ENCODE measurements around the gene DDIT3.

DDIT3 gene

GRCh38 chr12:57539134-57539768, 18.9 kb upstream of the DDIT3 start:
- H4K20me1 ChIP-seq (ENCODE audit: control insufficient read depth, insufficient read depth, low read depth, low read length), result no peaks in the 10 kb centered on the region
- no peaks in the 10 kb centered on the region for H3K9me3 ChIP-seq (ENCODE audit: control insufficient read depth, insufficient read depth, low read length)
- H3F3A ChIP-seq (ENCODE audit: control insufficient read depth, insufficient read depth), result peaks cover 3% of the 10 kb centered on the region; the same call in 1 of the 2 replicates
- H3K4me2 ChIP-seq (ENCODE audit: low read length), result no peak overlapping the region
- H3K9me2 ChIP-seq (replicated peaks; ENCODE audit: control insufficient read depth, low read length), result no peaks in the 10 kb centered on the region
- H3K36me3 ChIP-seq (ENCODE audit: control insufficient read depth, low read length), result peaks cover 29% of the 10 kb centered on the region
- no peak overlapping the region for H3K27ac ChIP-seq (ENCODE audit: low read depth, low read length)
- no peak overlapping the region for H3K4me3 ChIP-seq (ENCODE audit: low read length)
- TF ChIP-seq EZH2phosphoT487 (IDR thresholded peaks at IDR 0.05; ENCODE audit: borderline replicate concordance, low read length), result no peak
- TF ChIP-seq, protein P1, sequence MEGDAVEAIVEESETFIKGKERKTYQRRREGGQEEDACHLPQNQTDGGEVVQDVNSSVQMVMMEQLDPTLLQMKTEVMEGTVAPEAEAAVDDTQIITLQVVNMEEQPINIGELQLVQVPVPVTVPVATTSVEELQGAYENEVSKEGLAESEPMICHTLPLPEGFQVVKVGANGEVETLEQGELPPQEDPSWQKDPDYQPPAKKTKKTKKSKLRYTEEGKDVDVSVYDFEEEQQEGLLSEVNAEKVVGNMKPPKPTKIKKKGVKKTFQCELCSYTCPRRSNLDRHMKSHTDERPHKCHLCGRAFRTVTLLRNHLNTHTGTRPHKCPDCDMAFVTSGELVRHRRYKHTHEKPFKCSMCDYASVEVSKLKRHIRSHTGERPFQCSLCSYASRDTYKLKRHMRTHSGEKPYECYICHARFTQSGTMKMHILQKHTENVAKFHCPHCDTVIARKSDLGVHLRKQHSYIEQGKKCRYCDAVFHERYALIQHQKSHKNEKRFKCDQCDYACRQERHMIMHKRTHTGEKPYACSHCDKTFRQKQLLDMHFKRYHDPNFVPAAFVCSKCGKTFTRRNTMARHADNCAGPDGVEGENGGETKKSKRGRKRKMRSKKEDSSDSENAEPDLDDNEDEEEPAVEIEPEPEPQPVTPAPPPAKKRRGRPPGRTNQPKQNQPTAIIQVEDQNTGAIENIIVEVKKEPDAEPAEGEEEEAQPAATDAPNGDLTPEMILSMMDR (IDR thresholded peaks at IDR 0.05; ENCODE audit: low read depth, low read length, poor library complexity, severe bottlenecking), result no peak
- no peaks in the 10 kb centered on the region for H3K27me3 ChIP-seq (ENCODE audit: control insufficient read depth, low read length)
- no peaks in the 10 kb centered on the region for H3K4me1 ChIP-seq (ENCODE audit: control insufficient read depth, low read length)
- H3K79me2 ChIP-seq (ENCODE audit: control insufficient read depth, low read length), result peaks cover 7% of the 10 kb centered on the region

DNA sequence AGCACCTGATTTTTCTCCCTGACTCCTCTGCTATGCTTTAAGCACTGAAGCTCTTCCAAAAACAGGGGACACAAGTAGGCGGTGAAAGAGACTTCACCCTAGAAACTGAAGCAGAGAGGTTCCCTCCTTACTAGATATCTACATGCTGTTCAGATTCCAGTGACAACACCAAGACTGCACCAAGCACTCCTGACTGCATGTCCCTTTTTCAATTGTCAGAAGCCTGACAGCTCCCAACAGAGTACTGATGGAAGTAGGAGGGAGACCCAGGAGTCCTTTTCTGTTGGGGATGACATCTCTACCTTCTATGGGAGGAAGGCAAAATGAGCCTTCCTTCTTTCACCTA, 16.3 kb upstream of the DDIT3 start:
- no peak overlapping the region for H3K27ac ChIP-seq (ENCODE audit: low read depth, low read length)
- H3F3A ChIP-seq (ENCODE audit: control insufficient read depth, insufficient read depth), result peaks cover 2% of the 10 kb centered on the region; the same call in 1 of the 2 replicates
- H3K9me3 ChIP-seq (ENCODE audit: control insufficient read depth, insufficient read depth, low read length), result no peaks in the 10 kb centered on the region
- no peaks in the 10 kb centered on the region for H3K79me2 ChIP-seq (ENCODE audit: control insufficient read depth, low read length)
- H3K27me3 ChIP-seq (ENCODE audit: control insufficient read depth, low read length), result no peaks in the 10 kb centered on the region
- no peaks in the 10 kb centered on the region for H3K4me1 ChIP-seq (ENCODE audit: control insufficient read depth, low read length)
- TF ChIP-seq, protein P1 (IDR thresholded peaks at IDR 0.05; ENCODE audit: low read depth, low read length, poor library complexity, severe bottlenecking), result no peak
- no peak for TF ChIP-seq EZH2phosphoT487 (IDR thresholded peaks at IDR 0.05; ENCODE audit: borderline replicate concordance, low read length)
- peaks cover 45% of the 10 kb centered on the region for H3K36me3 ChIP-seq (ENCODE audit: control insufficient read depth, low read length)
- H3K4me3 ChIP-seq (ENCODE audit: low read length), result no peak overlapping the region
- no peaks in the 10 kb centered on the region for H3K9me2 ChIP-seq (replicated peaks; ENCODE audit: control insufficient read depth, low read length)
- H3K4me2 ChIP-seq (ENCODE audit: low read length), result no peak overlapping the region
- no peaks in the 10 kb centered on the region for H4K20me1 ChIP-seq (ENCODE audit: control insufficient read depth, insufficient read depth, low read depth, low read length)

- no peaks in the 10 kb centered on the region for H3K79me2 ChIP-seq (ENCODE audit: control insufficient read depth, low read length)
- no peak for TF ChIP-seq EZH2phosphoT487 (IDR thresholded peaks at IDR 0.05; ENCODE audit: borderline replicate concordance, low read length)
- TF ChIP-seq, protein P1 (IDR thresholded peaks at IDR 0.05; ENCODE audit: low read depth, low read length, poor library complexity, severe bottlenecking), result no peak
Measured at GRCh38 chr12:57535764-57536596, 15.7 kb upstream of the DDIT3 start.

More at GRCh38 chr12:57535764-57536596, 15.7 kb upstream of the DDIT3 start:
- H3K4me2 ChIP-seq (ENCODE audit: low read length), result no peak overlapping the region
- H3K27ac ChIP-seq (ENCODE audit: low read depth, low read length), result no peak overlapping the region
- H3K36me3 ChIP-seq (ENCODE audit: control insufficient read depth, low read length), result peaks cover 45% of the 10 kb centered on the region
- no peaks in the 10 kb centered on the region for H3K9me2 ChIP-seq (replicated peaks; ENCODE audit: control insufficient read depth, low read length)
- H3K4me1 ChIP-seq (ENCODE audit: control insufficient read depth, low read length), result no peaks in the 10 kb centered on the region
- no peaks in the 10 kb centered on the region for H3K9me3 ChIP-seq (ENCODE audit: control insufficient read depth, insufficient read depth, low read length)
- no peak overlapping the region for H3K4me3 ChIP-seq (ENCODE audit: low read length)
- no peaks in the 10 kb centered on the region for H4K20me1 ChIP-seq (ENCODE audit: control insufficient read depth, insufficient read depth, low read depth, low read length)
- peaks cover 2% of the 10 kb centered on the region; the same call in 1 of the 2 replicates for H3F3A ChIP-seq (ENCODE audit: control insufficient read depth, insufficient read depth)
- H3K27me3 ChIP-seq (ENCODE audit: control insufficient read depth, low read length), result no peaks in the 10 kb centered on the region

All from DOHH2 (cell line).